HG02943 (cell line): ENCODE data around the gene HOXA5.

Experiments
- ATAC-seq: cut with Tn5 transposase; IDR thresholded peaks from one replicate; pipeline ENCODE4 v1.9.1; 2021; ENCODE audit warnings: mild to moderate bottlenecking, low read depth, moderate library complexity; ENCODE audit not compliant: unreplicated experiment

Gene HOXA5

DNA sequence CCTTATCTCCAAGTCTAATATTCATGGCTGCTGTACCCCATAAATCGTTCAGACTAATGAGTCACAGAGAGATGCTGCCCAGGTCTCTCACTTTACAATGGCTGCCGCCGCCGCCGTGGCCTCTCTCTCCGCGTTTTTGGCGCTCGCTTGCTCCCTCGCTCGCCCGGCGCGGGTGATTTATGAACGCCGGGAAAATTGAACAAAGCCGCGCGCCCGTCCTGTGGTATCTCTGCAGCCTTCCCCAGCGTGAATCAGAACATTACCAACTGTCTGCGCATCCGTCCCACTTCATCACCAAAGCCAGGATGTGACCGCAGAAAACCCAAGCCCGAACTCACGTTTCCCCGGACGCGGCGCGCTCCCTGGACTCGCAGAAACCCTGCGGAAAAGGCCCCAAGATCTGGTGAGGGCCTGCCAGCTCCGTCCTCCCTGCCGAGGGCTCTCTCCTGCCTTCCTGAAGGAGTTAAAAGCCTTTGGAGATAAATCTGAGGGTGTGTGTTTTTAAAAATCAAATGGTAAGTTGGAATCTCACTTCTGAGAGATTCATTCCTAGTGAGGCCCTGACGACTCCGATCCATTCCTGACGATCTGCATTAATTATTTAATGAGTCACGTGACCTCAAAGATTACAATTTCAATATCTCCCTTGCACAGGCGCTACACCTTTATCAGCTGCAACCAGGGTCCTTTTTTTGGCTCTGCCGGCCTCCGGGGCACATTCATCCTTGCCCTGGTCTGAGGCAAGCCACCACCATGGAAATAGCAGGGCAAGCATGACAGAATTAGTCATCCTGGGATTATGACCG is 19.2 kb downstream of the HOXA5 start:
- ATAC-seq: no peak

DNA sequence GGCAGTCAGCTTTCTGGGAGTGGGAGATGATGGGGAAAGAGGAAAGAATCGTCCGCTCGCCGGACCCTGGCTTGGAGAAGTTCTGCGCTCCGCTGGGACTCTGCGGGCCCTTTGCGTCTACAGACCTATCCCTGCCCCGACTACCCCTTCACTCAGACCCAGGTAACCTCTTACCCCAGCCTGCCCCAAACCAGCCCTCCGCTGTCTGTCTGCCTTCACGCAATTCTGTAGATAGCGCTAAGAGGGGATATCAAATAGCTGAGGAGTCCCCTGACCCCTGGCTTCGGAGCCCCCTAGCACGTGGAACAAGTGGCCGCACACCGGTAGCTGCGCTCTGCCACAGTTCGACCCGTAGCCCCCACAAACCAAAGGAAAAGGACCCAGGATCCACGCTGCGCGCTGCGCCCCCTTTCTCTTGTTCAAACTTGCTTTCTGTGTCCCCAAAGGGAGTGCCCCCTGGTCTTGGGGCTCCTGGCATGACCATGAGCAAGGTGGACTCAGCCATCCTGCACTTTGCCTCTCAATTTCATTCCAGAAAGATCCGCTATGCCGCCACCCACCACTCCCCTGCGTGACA is 19.9 kb downstream of the HOXA5 start:
- no peak for ATAC-seq

DNA sequence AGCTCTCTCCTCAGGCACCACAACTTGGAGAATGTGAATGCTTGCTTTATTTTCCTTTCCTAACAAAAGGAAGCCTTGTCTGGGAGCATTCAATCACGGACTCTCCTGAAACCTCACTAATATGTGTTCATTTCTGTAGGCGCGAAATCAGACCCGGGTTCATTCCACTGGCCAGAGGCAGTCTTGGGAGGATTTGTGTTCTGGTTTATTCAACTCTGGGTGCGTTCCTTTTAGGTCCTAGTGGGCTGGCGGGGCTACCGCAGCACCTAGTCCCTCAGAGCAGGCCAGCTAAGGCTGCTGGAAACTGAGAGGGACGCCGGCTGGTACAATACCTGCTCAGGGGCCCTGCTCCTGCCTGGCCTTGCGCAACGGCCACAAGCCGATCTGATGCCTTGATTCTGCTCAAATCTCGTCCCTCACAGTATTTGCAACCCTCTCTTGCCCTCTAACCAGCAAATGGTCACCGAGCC is 20.4 kb downstream of the HOXA5 start:
- no peak for ATAC-seq

DNA sequence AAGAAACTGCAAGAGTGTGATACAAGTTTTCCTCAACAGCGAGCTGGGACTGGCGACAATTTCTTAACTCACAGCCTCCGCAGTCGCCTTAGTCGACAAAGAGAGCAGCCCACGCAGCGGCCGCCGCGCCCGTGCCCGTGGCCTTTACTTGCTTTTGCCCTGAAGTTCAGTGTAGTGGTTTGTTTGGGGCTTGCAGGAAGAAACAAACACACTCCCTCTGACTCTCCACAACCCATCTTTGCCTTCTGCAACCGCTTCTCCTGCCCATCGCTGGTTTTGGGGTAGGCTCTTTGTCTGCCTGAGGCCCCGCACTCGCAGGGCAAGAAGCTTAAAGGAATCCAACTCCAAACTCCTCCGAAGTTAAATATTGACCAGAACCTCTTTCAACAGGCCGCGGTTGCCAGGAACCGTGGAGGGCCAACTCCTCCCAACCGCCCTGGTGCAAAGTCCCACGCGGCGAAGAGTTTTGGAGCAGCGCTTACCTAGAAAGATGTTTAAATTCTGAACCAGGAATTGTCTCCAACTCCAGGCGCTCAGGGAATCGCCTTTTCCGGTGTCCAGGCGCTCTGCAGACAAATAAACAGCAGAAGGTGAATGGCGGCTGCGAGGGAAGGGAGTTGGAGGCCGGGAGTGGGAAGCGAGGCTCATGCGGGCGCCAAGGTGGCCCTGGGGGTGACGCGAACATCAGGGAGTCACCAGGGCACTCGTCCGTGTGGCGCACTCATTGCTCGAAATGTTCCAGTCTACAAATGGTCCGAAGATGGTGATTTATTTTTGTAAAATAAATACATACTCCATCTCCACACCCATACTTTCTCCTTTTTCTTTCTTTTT is 21.2 kb downstream of the HOXA5 start:
- no peak for ATAC-seq

DNA sequence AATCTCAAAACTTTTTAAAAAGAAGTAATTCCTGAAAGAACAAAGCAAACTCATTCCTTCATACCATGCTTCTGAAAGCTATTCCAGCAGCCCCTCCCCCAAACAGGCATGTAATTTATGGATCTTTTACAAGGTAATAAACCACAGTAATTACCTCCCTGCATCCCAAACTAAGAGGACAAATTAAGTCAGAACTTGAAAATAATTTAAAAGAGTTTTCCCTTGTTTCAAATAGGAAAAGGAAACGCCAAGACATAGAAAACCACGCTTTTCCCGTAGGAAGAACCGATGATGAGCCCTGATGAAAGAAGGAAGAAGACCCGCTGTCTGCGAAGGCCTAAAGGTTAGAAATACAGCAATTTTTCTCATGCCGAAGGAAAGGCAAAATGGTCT is 21.8 kb downstream of the HOXA5 start:
- ATAC-seq: no peak

DNA sequence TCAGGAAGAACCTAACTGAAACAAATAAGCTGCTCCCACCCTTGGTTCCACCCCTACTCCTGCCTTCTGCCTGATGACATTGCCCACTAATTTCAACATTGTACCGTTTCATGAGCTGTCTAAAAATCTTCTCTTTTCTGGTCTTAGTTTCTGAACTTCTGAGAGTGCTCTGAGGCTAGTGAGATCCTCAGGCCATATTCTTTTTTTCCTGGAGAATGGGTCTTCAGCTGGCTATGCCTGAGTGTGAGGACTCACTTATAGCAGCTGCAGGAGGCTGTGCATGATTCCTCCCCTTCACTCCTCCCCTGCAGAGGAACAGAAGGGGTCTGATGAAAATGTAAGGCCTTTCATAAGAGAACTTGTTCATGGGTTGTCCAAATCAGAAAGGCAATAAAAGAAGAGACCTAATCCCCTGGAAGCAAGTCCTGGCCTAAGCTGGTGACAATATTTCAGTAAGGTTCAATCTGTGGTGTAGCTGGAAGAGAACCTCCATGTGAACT is 24.0 kb downstream of the HOXA5 start:
- no peak for ATAC-seq

DNA sequence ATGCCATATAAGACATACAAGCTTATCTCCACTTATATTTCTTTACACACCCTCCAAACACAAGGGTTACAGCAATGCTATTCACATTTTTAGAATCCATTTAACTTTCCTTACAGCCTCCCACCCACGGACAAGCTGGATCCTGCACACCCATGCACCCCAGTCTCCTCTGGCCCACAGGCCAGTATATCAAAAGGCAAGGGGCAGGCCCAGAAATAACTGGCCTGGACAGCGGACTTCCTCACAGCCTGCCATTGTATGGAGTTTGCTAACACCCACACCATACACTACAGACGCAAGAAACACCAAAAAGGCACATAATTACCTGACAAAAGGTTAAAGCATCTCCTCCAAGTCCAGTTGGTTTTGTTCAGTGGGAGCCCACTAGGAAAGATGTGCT is 24.9 kb downstream of the HOXA5 start:
- ATAC-seq: no peak

DNA sequence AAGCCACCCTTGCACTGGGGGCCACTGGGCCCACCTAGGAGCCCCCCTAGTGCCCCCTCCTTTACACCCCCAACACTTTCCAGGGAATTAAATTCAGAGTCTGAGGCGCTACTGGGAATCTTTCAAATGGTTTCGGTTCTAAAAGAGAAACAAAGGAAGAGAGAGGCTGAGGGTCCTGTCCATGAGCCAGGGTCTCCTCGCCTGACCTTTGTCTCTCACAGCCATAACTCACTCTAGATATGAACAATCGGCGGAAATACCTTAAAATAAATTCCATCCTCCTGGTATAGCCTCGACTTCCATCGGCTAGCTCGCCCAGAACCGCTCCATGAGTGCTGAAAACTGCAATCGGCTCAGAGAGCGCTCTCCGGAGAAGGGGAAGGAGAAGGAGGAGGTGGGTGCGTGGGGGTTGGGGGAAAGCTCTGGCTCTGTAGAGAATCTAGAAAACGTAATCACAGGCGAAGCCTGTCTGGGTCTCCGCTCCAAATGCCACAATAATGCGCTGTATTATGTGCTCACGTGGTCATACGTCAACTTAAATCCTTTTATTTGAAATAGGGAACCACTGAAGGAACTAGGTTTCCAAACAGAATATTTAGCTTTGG is 25.5 kb downstream of the HOXA5 start:
- ATAC-seq: no peak

DNA sequence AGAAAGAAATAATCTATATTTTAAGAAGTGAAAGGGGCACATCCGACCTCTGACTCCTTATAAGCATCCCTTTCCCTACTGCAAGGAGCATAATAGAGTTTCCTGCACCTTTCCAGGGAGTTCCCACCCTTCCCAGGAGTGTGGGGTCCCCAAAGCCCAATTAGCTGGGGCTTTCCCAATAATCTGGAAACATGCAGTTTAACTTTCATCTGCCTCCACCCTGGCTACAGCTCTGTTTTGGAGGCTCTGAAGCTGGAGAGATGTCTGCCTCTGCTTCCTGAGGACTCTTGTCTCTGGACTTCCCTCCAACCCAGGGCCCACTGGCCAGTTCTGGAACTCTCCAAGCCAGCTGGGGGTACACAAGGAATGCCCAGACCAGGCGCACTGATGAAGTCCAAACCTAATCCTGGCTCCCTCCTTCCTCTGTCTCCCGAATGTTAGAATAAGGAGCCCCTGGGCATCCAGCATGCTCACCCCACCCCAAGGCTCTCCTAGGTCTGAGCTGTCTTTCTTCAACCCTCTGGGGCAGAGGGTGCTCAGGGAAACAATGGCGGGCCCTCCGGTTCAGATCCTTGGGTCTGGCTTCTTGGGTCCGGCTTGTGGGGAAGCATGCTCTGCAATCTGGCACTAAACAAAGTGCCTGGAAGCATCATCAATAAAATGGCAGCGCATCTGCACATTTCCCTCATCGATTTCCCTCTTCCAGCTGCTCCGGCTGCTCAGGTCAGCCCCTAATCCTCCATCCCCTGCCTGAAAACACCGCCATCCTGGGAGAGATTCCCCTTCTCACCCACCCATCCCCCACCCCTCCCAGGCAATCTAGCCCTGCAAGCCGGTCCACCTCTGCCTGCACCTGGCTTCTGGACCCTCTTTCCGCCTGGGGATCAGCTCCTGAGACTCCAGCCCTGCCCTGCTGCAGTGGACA is 26.3 kb downstream of the HOXA5 start:
- ATAC-seq: no peak

DNA sequence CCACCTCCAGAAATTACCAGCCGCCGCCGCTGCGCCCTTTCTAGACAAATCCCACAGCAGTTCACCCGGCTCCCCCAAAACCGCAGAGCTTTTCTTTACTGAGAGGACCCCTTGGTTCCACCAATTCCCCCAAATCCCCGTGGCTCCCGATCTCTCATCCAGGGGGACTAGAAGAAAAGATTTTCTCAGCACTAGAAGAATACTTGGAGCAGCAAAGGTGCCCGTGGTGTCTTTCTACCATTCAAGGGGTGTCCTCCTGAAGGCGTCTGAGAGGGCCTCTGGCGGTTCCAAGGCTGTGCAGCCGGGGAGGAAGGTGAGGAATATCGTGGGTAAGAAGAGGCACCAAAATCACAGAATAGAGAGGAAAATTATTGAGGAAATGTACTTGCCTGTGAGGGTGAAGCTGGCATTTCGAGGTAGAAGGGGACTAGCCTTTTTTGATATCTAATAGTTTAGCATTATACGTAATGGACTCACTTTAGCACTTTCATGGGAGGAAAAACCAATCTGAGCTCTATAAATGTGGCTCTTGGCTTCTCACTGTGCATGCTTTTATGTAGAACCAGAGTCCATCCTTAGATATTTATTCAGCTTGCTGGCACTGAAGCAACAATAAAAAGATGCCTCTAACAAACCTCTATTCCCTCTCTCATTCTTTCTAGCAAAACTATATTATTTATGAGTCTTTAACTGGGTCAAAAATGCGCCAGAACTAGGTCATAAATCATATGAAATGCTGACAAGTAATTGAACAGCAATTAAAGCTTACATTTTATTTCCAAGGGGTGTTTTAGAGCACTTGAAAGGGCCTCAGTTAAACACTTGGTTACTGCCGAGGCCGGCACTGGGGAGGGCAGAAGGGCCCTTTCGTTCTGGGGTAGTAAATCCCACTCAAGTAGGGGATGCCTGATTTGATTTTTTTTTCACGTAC is 27.2 kb downstream of the HOXA5 start:
- ATAC-seq: no peak

DNA sequence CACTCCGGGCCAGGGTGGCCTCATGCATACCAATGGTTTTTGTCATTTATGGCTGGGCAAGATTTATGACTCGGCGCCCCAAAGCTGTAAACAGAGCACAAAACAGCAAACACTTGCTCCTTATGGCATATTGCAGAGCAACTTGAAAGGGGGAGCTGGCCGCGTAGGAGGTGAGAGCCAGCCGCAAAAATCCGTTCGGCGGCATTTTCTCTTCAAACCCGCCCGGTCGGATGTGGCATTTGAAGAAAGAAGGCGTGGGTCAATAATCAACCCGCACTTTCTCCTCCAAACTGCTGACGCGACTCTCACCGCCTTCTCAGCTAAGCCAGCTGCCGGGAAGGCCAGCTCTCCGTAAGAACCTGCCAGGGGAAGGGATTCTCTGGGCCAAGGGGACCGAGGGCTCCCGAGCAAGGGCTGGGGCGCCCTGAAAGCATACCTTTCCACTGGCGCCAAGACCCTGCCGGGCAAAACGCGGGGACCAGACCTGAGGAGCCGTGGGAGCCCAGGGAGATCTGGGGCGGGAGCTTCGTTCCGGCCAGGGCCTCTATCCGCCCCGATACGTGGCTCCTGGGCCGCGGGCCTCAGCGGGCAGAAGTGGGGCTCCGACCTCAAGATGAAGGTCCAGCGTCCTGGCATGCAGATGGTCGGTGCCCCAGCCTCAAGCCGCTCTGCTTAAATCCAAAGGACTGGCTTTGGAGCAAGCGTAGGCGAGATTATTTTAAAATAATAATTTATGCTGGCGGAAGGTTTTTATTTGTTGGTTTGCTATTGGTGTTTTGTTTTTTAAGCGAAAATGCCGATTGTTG is 28.1 kb downstream of the HOXA5 start:
- no peak for ATAC-seq

DNA sequence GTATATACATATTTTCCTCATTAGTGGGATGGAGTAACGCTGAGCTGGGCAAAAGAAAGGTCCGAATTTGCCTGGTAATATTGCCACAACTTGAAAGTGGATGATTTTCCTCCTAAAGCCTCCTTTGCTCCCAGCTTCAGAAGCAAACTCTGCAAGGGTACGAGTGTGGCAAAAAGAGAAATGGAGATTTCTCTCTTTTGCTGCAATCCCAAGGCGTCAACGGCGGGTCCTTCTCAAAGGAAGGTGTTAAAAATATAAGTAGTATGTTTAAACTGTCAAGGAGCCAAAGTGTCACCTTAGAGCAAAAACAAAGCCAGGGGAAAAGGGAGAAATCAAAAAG is 28.6 kb downstream of the HOXA5 start:
- no peak for ATAC-seq

DNA sequence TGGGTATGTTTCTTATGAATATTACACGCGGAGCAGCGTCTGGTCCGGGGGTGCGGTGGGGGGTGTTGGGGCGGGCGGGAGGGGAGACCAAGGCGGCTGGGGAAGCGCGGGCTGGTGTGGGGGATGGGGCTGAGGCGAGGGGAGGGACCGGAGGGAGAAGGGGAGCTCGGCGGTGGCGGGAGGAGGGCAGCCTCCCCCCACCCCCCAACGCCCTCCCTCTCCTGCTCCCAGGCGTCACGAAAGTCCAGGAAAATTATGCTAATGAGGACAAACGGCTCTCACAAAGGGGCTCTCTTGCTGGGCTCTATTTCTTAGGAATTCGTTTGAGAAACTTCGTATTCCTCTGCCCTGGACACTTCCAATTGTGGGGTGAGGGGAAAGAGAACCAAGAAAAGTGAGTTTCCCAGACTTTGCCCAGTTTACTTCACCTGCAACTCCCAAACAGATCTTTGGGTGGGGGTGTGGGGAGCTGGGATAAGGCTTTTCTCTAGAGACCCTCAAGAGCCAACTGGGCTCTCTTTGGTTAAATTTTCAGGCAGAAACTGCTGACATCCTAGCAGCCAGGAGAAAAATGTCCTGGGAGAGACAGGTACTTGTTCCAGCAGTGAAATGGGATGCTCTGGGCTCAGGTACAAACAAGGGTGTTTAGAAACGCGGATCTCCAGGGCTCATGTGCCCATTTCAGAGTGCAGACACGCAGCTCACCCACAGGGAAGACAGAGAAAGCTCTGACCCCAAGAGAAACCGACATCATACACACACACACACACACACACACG is 29.3 kb downstream of the HOXA5 start:
- no peak for ATAC-seq

DNA sequence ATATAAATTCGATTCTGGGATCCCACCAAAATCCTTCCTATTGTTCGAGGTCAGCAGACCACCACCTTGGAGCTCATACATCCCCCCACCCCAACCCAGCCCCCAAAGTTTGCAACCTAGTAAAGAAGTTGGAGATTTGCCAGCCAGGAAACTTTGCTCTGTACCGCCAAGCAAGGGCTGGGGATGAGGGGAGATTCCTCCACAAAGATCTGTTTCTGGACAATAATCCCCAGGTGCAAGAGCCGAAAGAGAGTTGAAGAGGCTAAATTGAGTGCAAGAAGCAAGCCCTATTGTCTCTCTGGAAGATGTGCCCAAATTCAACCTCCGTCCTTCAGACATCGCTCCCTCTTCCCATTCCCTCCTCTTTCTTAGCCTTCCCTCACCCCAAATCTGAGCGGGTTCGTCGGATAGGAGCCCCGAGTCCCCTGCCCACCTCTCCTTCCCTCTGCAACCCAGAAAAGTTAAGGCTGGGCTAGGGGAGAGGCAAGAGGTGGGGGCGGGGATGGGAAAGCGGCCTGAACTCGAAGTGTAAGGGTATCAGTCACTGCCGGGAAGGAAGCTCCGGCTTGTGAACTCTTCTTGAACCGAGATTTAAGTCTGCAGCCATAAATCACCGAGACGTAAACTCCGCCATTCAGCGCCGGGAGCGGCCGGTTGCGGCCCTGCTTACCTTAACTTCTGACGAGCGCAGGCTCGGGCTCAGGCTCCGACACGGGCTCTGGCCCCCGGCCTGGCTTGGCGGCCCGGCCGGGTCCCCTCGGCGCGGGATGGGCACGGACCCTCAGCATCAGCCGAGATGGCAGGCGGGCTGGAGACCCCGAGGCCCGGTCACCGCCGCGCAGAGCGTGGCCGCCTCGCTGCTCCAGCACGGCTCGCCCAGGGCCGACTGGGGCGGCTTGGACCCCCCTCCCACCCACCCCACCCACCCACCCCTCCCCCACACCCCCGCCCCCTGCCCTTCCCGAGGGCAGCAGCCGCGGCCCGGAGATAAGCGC is 30.2 kb downstream of the HOXA5 start:
- ATAC-seq: no peak

DNA sequence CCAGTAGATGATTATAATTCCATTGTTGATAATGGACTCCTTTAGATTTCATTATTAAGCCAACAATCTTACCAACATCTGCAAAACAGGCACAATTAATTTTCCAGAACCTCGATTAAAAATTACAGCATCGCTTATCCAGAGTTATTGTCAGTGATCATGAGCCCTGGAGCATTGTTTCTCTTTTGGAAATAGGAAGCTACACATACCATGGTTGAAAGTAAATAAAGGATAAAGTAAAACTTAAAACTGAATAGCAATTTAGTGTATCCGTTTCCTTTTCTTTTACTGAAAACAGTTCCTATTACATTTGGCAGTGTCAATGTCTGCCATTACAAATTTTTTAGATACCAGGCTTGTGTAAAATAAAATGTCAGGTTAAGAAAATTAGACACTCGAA is 31.1 kb downstream of the HOXA5 start:
- no peak for ATAC-seq

DNA sequence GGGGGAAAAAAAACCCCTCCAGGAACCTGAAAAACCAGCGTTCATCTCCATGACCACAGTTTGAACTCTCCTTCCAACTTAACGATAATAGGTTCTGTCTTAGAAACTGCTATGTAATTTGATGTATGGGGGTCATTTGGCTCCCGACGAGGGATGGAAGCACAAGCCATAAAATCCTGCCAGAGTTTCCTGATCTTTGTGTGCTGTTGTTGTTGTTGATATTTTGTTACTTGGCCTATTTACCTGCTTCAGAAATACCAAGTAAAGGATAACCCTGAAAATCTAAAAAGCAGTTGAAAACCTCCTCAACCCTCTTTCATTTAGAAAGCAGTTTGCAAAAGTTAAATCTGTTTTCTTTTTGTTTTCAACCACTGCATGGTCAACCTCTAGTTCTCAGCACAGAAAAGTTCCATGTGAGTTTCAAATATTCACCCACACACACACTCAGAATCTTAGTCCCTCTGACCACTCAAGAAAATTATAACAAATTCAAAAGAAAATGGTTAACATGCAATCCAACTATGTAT is 31.7 kb downstream of the HOXA5 start:
- no peak for ATAC-seq
